Measurements from ENCODE around the gene DNAJC6.

DNA sequence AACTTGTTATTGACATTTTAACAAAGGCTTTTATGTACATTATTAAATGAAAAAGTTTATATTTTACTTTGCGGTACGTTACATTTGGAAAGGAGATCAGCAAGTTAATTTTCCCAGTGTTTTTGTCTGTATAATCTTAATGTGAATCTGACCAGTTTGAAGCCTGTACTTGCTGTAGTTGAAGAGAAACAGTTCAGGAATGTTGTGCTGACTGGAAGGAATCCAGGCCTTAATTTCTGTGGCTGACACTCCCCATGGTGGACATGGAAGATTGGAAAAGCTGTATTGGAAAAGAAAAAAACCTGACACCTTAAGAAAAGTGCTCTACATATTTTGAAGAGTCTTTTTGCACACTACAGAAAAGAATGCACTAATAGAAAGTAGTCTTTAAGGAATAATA, 126.6 kb downstream of the DNAJC6 start:
- TF ChIP-seq, protein P1, sequence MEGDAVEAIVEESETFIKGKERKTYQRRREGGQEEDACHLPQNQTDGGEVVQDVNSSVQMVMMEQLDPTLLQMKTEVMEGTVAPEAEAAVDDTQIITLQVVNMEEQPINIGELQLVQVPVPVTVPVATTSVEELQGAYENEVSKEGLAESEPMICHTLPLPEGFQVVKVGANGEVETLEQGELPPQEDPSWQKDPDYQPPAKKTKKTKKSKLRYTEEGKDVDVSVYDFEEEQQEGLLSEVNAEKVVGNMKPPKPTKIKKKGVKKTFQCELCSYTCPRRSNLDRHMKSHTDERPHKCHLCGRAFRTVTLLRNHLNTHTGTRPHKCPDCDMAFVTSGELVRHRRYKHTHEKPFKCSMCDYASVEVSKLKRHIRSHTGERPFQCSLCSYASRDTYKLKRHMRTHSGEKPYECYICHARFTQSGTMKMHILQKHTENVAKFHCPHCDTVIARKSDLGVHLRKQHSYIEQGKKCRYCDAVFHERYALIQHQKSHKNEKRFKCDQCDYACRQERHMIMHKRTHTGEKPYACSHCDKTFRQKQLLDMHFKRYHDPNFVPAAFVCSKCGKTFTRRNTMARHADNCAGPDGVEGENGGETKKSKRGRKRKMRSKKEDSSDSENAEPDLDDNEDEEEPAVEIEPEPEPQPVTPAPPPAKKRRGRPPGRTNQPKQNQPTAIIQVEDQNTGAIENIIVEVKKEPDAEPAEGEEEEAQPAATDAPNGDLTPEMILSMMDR (optimal IDR thresholded peaks at IDR 0.05 in 1 of 3, IDR thresholded peaks at IDR 0.05 in 1 of 3, conservative IDR thresholded peaks at IDR 0.05 in 1 of 3; ENCODE audit: extremely low read depth in 1 of 3, insufficient read depth in 2 of 3, low read length in 3 of 3): no peak
- TF ChIP-seq EZH2 (IDR thresholded peaks at IDR 0.05; ENCODE audit: low read length): no peak

Measured in keratinocyte (primary cell).